Suppressor macrophage treated with lipopolysaccharide for 4 hours (primary cell): Measurements from ENCODE around the gene GDAP1L1.
"Not testable (repeated sequence)": the region's sequence is repeated elsewhere in the genome, so short reads cannot be mapped to it uniquely, and the experiment has no call there.

Source experiments
- DNase-seq: peaks from one replicate; pipeline ENCODE4 v3.0.0-alpha.2; 2020

Gene GDAP1L1

GRCh38 chr20:44221368-44221954 lies 25.6 kb upstream of the GDAP1L1 start:
- no peak for DNase-seq

- no peak for DNase-seq
Measured at GRCh38 chr20:44222027-44222426, 25.1 kb upstream of the GDAP1L1 start.

- no peak for DNase-seq
Measured at GRCh38 chr20:44222633-44223368, 24.3 kb upstream of the GDAP1L1 start.

- no peak for DNase-seq
Measured at GRCh38 chr20:44223721-44224120, 23.4 kb upstream of the GDAP1L1 start.

- no peak for DNase-seq
Measured at GRCh38 chr20:44224637-44225036, 22.5 kb upstream of the GDAP1L1 start.

DNA sequence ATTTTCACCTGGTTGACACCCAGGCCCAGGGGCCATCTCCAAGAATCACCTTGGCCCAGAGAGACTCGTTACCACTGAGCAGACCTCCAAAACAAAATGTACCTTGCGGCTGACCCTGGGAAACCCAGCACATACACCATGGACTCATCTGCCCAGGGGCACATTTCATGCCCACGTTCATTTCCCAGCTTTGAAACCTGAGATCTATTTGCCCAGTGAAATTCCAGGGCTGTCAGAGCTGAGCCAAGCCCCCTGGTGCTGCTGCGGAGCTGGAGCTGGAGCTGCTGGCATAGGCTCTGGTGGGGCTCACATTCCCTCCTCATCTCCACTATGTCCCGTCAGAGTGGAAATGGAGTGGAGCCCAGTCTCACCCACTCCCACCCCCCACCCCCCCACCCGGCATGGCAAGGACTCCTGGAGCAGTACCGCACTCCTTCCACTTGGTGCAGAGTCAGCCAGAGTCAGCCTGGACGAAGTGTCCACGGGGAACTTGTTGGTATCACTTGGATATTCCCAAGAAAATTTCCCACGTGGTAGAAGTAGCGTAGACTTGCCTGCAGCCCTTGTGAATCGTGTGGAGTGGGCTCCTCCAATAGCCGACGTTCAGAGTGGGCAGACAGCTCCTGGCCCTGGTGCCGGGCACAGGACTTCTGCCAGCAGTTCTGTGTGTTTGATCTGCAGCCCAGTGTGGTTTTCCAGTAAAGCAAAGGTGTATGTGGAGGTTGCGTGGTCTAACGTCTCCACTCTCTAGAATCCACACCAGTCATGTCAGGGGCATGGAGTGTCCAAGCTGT lies 18.4 kb upstream of the GDAP1L1 start:
- DNase-seq, result no peak

GRCh38 chr20:44231193-44231592 lies 15.9 kb upstream of the GDAP1L1 start:
- DNase-seq, result no peak

DNA sequence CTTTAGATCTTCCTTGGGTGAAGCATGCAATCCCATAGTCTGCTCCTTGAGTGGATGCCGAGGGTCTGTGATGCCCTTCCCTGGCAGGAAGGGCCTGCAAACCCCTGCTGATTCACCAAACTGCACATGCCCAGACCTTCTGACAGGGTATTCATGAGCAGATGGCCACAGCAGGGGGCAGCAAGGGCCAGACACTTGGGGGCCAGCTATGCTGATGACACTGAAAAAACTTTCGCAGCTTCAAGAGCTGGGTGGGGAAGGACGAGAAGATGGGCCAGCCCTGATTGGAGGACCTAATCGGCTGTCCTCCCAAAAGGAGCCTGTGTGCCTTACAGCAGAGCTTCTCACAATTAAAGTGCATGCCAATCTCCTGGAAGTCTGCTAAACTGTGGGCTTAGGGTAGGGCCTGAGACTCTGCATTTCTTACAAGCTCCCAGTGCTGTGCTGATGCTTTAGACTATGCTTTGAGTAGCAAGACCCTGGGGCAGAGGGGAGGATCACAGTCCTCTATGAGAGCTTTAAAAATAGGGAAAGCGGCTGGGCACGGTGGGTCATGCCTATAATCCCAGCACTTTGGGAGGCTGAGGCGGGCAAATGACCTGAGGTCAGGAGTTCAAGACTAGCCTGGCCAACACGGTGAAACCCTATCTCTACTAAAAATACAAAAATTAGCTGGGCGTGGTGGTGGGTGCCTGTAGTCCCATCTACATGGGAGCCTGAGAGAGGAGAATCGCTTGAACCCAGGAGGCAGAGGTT lies 15.2 kb upstream of the GDAP1L1 start:
- DNase-seq, result no peak

DNA sequence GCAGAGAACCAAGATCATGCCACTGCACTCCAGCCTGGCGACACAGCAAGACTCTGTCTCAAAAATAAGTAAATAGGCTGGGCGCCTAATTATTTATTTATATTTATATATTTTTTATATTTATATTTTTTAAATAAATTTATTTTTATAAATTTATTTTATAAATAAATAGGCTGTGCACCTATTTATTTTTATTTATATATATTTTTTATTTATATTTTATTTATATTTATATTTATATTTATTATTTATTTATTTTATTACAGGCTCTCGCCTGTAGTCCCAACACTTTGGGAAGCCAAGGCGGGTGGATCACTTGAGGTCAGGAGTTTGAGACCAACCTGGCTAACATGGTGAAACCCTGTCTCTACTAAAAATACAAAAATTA lies 14.6 kb upstream of the GDAP1L1 start:
- not testable (repeated sequence) for DNase-seq

GRCh38 chr20:44233436-44234016 lies 13.6 kb upstream of the GDAP1L1 start:
- no peak for DNase-seq

DNA sequence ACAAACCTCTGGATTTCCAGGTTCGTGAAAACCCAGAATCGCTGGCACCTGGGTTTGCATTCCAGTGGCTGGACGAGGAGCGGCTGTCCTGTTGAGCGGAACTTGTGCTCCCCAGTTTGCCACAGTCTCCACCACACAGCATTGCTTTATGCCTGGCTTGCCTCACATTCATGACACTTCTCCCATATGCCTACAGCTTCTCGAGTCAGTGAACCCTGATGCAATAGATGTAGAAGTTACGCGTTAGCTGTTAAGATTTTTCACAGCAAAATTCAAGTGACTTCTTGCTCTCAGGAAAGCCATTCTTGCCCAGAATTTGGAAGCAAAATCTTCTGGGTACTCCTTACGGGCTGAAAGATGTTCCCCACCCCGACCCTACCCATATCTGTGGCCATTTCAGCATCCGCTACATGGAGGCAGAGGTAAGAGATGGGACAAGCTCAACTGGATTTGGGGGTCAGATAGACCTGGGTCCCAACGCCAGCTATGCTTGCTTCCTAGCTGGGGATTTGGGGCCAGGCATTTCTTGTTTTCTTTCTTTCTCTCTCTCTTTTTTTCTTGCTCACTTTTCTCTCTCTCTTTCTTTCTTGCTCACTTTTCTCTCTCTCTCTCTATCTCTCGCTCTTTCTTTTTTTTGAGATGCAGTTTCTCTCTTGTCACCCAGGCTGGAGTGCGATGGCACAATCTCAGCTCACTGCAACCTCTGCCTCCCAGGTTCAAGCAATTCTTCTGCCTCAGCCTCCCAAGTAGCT lies 12.4 kb upstream of the GDAP1L1 start:
- DNase-seq, result no peak

- no peak for DNase-seq
Measured at GRCh38 chr20:44235702-44236101, 11.4 kb upstream of the GDAP1L1 start.

- DNase-seq, result not testable (repeated sequence)
Measured at GRCh38 chr20:44236840-44237239, 10.3 kb upstream of the GDAP1L1 start.

- no peak for DNase-seq
Measured at GRCh38 chr20:44241796-44242195, 5.3 kb upstream of the GDAP1L1 start.

- DNase-seq, result no peak
Measured at GRCh38 chr20:44245977-44246376, 1.1 kb upstream of the GDAP1L1 start.

DNA sequence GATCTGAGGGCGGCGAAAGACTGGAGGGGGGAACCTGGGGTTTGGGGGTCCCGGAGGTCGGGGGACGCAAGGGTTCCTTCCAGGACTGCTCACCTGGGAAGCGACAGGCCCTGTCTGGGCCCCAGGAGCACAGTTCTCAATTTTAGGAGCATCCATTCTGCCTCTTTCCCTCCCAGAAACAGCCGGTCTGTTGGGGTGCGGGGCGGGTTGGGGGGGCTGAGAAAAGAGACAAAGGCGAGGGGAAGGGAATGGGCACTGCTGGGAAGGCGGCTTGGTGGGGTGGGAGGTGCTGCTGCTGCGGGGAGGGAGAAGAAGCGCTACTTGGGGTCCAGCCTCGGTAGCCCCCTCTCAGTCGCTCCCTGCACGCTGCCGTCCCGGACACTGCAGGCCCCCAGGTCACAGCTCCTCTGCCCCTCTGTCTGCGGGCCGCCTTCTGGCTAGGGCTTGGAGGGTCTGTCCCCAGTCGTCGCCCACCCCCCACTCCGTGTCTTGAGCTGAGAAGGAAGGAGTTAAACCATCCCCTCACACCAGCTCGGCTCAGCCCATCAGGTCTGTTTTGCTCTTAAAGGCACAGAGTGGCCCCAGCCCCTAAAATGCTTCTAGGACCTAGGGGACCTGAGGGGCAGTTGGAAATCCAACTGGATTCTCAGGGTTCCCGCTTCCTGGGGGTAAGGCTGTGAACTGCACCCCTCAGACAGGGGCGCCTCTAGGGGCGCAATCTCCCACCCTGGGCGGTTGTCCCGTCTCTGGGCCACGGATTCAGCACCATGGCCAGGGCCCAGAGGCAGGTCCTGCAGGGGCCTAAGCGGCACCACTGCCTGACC lies 690 bp downstream of the GDAP1L1 start:
- peak; percentile 16 for DNase-seq

GRCh38 chr20:44248410-44248759 lies 1.3 kb downstream of the GDAP1L1 start:
- DNase-seq, result no peak

- no peak for DNase-seq
Measured at GRCh38 chr20:44251284-44251683, 4.2 kb downstream of the GDAP1L1 start.

DNA sequence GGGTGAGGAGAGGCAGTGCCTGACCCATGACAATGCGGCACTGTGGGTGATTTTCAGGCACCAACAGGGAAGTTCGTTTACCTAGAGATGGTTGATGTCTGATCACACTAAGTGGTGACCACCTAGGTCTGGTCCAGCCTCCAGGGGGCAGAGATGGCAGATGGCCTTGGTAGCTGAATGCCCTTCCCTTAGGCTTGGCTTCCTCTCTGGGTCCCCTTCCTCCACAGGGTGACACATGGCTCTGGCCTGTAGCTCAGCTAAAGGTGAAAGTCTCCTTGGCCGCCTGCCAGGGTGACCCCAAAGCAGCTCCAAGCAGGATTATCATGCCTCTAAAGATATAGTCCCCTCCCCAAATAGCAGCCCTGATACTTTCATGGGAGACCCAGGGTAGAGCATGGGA lies 6.4 kb downstream of the GDAP1L1 start:
- no peak for DNase-seq

DNA sequence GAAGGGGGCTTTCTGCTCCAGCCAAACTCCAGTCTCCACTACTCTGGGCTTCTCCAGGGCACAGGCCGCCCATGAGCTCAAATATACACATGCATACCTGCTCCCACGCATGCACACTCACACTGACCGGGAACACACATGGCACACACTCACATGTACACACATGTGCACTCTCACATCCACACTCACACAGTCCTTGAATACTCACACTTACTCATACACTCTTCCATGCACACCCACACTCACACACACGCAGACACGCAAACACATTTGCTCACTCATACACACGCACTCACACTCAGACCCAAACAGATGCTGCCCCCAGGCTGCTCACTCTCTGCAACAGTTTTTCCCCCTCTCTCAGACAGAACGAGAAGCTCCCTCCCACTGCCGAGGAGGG lies 7.0 kb downstream of the GDAP1L1 start:
- DNase-seq, result no peak

- no peak for DNase-seq
Measured at GRCh38 chr20:44255942-44256341, 8.8 kb downstream of the GDAP1L1 start.
